ENCODE measurements around the gene DUSP5. TPM values are rescaled to one million over a fixed set of nuclear protein-coding genes. Genes with fewer than 3 reads are reported as not detected.

Gene DUSP5
- total RNA-seq, 1 donor from 2014 or later: 23.0 TPM

GRCh38 chr10:110499796-110500514 lies 2.2 kb downstream of the DUSP5 start:
- DNase-seq (ENCODE audit: low read depth in 2 of 2): peak; percentile 49 to 51

GRCh38 chr10:110500515-110500905 lies 2.8 kb downstream of the DUSP5 start:
- peak; percentile 44 to 54 for DNase-seq (ENCODE audit: low read depth in 2 of 2)

- peak; percentile 87 to 96 for DNase-seq (ENCODE audit: low read depth in 2 of 2)
These were observed 3.6 kb downstream of the DUSP5 start for GRCh38 chr10:110501142-110501937.

- no peak for DNase-seq (ENCODE audit: low read depth in 2 of 2)
These were observed 4.6 kb downstream of the DUSP5 start for GRCh38 chr10:110502072-110502845.

GRCh38 chr10:110502851-110503301 lies 5.2 kb downstream of the DUSP5 start:
- peak; percentile 65 to 75 for DNase-seq (ENCODE audit: low read depth in 2 of 2)

GRCh38 chr10:110503528-110504110 lies 5.9 kb downstream of the DUSP5 start:
- DNase-seq (ENCODE audit: low read depth in 2 of 2): no peak

- peak in 1 of 2 donors; percentile 94 for DNase-seq (ENCODE audit: low read depth in 2 of 2)
These were observed 6.5 kb downstream of the DUSP5 start for GRCh38 chr10:110504111-110504735.

GRCh38 chr10:110505130-110505770 lies 7.5 kb downstream of the DUSP5 start:
- peak; percentile 68 to 81 for DNase-seq (ENCODE audit: low read depth in 2 of 2)

GRCh38 chr10:110506448-110506847 lies 8.7 kb downstream of the DUSP5 start:
- DNase-seq (ENCODE audit: low read depth in 2 of 2): peak in 1 of 2 donors; percentile 45

- DNase-seq (ENCODE audit: low read depth in 2 of 2): no peak
These were observed 9.6 kb downstream of the DUSP5 start for GRCh38 chr10:110507346-110507745.

GRCh38 chr10:110508159-110508788 lies 10.6 kb downstream of the DUSP5 start:
- no peak for DNase-seq (ENCODE audit: low read depth in 2 of 2)

GRCh38 chr10:110508806-110509544 lies 11.3 kb downstream of the DUSP5 start:
- peak; percentile 48 to 74 for DNase-seq (ENCODE audit: low read depth in 2 of 2)

- no peak for DNase-seq (ENCODE audit: low read depth in 2 of 2)
These were observed 11.9 kb downstream of the DUSP5 start for GRCh38 chr10:110509560-110509959.

GRCh38 chr10:110510086-110510485 lies 12.4 kb downstream of the DUSP5 start:
- DNase-seq (ENCODE audit: low read depth in 2 of 2): no peak

- DNase-seq (ENCODE audit: low read depth in 2 of 2): no peak
These were observed 13.0 kb downstream of the DUSP5 start for GRCh38 chr10:110510730-110511129.

- DNase-seq (ENCODE audit: low read depth in 2 of 2): peak; percentile 70 to 87
These were observed 14.2 kb downstream of the DUSP5 start for GRCh38 chr10:110511734-110512449.

GRCh38 chr10:110512461-110513187 lies 14.9 kb downstream of the DUSP5 start:
- DNase-seq (ENCODE audit: low read depth in 2 of 2): peak; percentile 58 to 89

- DNase-seq (ENCODE audit: low read depth in 2 of 2): no peak
These were observed 16.2 kb downstream of the DUSP5 start for GRCh38 chr10:110513949-110514348.

All from lung microvascular endothelial cell (primary cell).